ENCODE data around the gene CPEB3.

CPEB3 gene

DNA sequence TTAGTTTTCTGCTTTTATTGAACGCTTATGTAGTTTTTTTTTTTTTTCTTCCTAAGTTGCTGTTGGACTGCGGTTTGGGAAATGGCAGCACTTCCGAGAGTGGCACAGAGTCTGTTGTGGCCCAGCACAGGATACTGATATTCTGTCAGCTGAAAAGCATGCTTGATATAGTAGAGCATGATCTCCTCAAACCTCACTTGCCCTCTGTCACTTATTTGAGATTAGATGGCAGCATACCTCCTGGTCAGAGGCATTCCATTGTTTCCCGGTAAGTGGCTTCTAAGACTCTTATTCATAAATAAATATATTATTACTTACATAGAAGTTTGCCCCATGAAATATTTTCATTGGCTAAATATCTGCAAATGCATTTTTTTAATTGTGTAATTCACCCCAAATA lies 266.2 kb downstream of the CPEB3 start:
- no peak for DNase-seq

- DNase-seq = no peak
Observed at GRCh38 chr10:92014620-92015019, 276.3 kb downstream of the CPEB3 start.

DNA sequence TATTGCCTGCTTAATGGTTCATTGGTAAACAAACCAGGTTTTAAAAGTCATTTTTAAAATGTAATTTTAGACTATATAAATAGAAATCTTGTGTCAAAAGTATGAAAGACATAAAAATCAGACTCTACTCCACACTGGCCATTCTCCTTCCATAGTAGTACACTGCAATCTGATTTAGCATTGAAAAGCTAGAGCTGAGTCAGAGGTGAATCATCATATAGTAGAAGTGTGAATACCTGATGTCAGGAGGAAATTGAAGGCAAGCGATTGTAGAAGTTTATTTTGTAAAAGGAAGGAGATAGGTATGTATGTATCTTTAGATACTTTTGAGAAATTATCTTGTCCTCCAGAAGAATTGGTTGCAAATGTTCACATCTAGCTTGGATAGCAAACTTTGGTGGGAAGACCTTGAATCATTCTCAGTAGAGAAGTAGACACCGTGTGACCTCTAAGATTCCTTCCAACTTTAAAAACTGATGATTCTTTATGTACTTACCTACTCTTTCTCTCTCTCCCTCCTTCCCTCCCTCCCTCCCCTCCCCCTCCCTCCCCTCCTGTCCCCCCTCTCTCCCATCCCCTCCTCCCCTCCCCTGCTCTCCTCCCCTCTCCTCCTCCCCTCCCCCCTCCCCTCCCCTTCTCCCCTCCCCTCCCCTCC lies 279.2 kb downstream of the CPEB3 start:
- DNase-seq = peak; percentile 8

GRCh38 chr10:92010047-92010735 lies 280.7 kb downstream of the CPEB3 start:
- no peak for DNase-seq

DNA sequence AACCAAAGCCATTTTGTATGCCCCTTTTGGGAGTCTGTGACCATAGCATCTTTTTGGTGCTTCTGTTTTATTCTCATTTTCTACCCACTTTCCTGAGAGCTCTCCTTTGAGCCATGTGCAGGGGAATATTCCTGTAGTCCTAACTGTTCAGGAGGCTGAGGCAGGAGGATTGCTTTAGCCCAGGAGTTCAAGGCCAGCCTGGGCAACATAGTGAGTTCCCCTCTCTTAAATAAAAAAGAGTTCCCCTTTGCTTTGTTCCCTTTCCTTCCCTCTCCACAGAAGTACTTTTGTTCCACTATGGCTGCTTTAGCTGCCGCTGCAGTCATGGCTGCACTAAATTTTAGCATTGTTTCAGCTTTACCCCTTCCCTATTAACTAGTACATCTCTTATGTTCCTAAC lies 281.4 kb downstream of the CPEB3 start:
- DNase-seq = no peak

DNA sequence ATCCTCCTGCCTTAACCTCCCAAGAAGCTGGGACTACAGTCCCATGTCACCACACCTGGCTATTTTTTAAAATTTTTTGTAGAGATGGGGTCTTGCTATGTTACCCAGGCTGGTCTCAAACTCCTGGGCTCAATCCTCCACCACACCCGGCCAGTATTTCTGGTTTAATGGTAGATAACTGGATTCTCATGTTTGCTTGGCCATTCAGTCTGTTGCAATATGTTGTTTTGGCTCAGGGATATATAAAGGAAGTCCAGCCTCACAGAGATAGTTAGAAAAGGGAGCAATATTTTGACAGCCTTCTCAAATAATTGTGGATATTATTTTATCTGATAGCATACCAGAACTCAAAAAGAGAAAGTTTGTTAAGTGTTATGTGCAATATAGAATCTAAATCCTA lies 284.9 kb downstream of the CPEB3 start:
- no peak for DNase-seq

DNA sequence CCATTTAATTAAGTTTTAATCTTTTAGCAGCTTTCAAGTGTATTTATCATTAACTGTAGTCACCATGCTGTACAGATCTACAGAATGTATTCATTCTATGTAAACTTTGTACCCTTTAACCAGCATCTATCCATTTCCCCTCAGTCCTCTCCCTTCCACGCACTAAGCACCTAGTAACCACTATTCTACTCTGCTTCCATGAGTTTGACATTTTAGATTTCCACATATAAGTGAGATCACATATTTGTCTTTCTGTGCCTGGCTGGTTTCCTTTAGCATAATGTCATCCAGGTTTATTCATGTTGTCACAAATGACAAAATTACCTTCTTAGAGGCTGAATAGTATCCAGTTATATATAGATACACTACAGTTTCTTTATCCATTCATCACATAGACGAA lies 287.6 kb downstream of the CPEB3 start:
- no peak for DNase-seq

DNA sequence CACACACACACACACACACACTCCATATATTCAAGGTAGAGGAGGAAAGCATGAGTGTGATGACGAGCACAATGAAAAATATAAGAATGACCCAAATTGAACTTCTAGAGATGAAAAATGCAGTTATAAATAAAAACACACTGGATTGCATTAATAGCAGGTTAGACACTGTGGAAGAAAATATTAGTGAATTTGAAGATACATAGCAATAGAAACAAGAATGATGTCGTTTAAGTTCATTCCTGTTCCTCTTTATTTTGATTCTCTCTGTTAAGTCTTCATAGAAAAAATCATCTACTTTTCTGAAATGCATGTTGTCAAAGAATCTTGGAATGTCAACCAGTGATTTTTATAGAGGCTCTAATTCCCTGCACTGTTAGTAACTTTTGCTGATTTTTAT lies 288.9 kb downstream of the CPEB3 start:
- DNase-seq = no peak

DNA sequence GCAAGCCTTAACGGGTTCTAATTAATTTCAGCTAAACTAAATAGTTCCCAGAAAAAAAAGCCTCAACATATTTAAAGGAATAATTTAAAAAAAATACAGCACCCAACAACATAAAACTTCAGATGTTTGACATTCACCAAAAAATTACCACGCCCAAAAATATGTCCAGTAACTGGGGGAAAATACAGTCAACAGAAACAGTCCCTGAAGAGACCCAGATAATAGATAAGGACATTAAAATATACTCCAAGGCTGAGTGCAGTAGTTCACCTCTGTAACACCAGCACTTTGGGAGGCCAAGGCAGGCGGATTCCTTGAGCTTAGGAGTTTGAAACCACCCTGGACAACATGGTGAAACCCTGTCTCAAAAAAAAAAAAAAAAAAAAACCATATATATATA lies 289.3 kb downstream of the CPEB3 start:
- DNase-seq = no peak
